Neural progenitor cell (in vitro differentiated cells): ENCODE measurements around the gene RPP38. TPM values are rescaled to one million over a fixed set of nuclear protein-coding genes. Genes with fewer than 3 reads are reported as not detected.
A peak's percentile ranks its signal among the peaks of the same experiment; 100 is the strongest.

Experiments
- DNase-seq: peaks from one replicate; pipeline ENCODE4 v3.0.0-alpha.2; 2016; ENCODE audit warnings: low spot score
- H2AFZ ChIP-seq: fragments of 200-600 bp; sonication (generic); replicated peaks from 2 replicates; pipeline ENCODE4 v1.6.1; 2016; ENCODE audit warnings: antibody characterized with exemption
- H3F3A ChIP-seq: fragments of 200-600 bp; sonication (generic); 2 replicates; pipeline ENCODE4 v1.6.1; 2016; ENCODE audit warnings: antibody characterized with exemption, low read depth
- H3K27ac ChIP-seq: fragments of 200-600 bp; sonication (generic); 2 replicates; pipeline ENCODE4 v1.5.1; 2016; ENCODE audit warnings: mild to moderate bottlenecking
- H3K27me3 ChIP-seq: fragments of 200-600 bp; sonication (generic); 2 replicates; pipeline ENCODE4 v1.6.1; 2016; ENCODE audit warnings: mild to moderate bottlenecking, moderate library complexity
- H3K36me3 ChIP-seq: fragments of 200-600 bp; sonication (generic); 2 replicates; pipeline ENCODE4 v1.5.1; 2016
- H3K4me1 ChIP-seq: fragments of 200-600 bp; sonication (generic); 2 replicates; pipeline ENCODE4 v1.6.1; 2016; ENCODE audit warnings: mixed run types
- H3K4me2 ChIP-seq: fragments of 200-600 bp; sonication (generic); 2 replicates; pipeline ENCODE4 v1.6.1; 2016
- H3K4me3 ChIP-seq: fragments of 200-600 bp; sonication (generic); 2 replicates; pipeline ENCODE4 v1.5.1; 2016
- H3K79me2 ChIP-seq: fragments of 200-600 bp; sonication (generic); 2 replicates; pipeline ENCODE4 v1.6.1; 2016; ENCODE audit warnings: low read depth
- H3K9ac ChIP-seq: fragments of 200-600 bp; sonication (generic); 2 replicates; pipeline ENCODE4 v1.6.1; 2016
- H3K9me3 ChIP-seq: fragments of 200-600 bp; sonication (generic); 2 replicates; pipeline ENCODE4 v1.5.1; 2016; ENCODE audit warnings: low read depth
- H4K20me1 ChIP-seq: fragments of 200-600 bp; sonication (generic); 2 replicates; pipeline ENCODE4 v1.6.1; 2016; ENCODE audit warnings: low read depth
- H3K27ac Mint-ChIP-seq: 3 replicates; pipeline ENCODE4 v1.8.0; 2021; ENCODE audit warnings: mixed read lengths
- H3K27me3 Mint-ChIP-seq: 2 replicates; pipeline ENCODE4 v1.8.0; 2022; ENCODE audit warnings: low read depth, mild to moderate bottlenecking, inconsistent platforms, moderate library complexity, mixed read lengths; ENCODE audit not compliant: insufficient read depth
- H3K36me3 Mint-ChIP-seq: 3 replicates; pipeline ENCODE4 v1.8.0; 2021; ENCODE audit warnings: mixed read lengths
- H3K4me1 Mint-ChIP-seq: 3 replicates; pipeline ENCODE4 v1.8.0; 2021; ENCODE audit warnings: mixed read lengths
- H3K4me3 Mint-ChIP-seq: 3 replicates; pipeline ENCODE4 v1.8.0; 2021; ENCODE audit warnings: mild to moderate bottlenecking, moderate library complexity, mixed read lengths
- H3K9me3 Mint-ChIP-seq: 3 replicates; pipeline ENCODE4 v1.8.0; 2020; ENCODE audit warnings: mixed read lengths
- CTCF ChIP-seq: fragments of 200-600 bp; sonication (generic); IDR thresholded peaks from 2 replicates; pipeline ENCODE4 v1.5.1; 2017; ENCODE audit warnings: antibody characterized with exemption, mild to moderate bottlenecking
- EZH2 ChIP-seq: fragments of 200-600 bp; sonication (generic); IDR thresholded peaks from 2 replicates; pipeline ENCODE4 v1.6.1; 2017; ENCODE audit warnings: antibody characterized with exemption, mild to moderate bottlenecking, moderate library complexity
- EZH2phosphoT487 ChIP-seq: fragments of 200-600 bp; sonication (generic); IDR thresholded peaks from 2 replicates; pipeline ENCODE4 v1.6.1; 2017; ENCODE audit warnings: antibody characterized with exemption
- total RNA-seq: library from RNA; depleted of rRNA; stranded (reverse); fragments of >200 nt; gene quantifications from 2 replicates; pipeline ENCODE4 v1.2.3, GENCODE V29; 2015; ENCODE audit warnings: low replicate concordance

The RPP38 gene
- total RNA-seq, 1 donor from 2014 or later = 17.0 TPM

- H3F3A ChIP-seq = peaks cover 22% of the 10 kb centered on the region
- Mint-ChIP-seq H3K4me1 (peaks cover 13% of the 10 kb centered on the region), H3K4me3 (peak overlapping the region; percentile 48), H3K9me3 (no peaks in the 10 kb centered on the region), H3K27ac (peak overlapping the region; percentile 47), H3K36me3 (no peaks in the 10 kb centered on the region), H3K27me3 (no peaks in the 10 kb centered on the region)
- H3K27ac ChIP-seq = peak overlapping the region; percentile 81
- peaks cover 7% of the 10 kb centered on the region for H3K4me1 ChIP-seq
- H3K4me3 ChIP-seq = no peak overlapping the region
- TF ChIP-seq EZH2 (no peak), CTCF (no peak)
- H3K9ac ChIP-seq = no peak overlapping the region
- no peak overlapping the region for H2AFZ ChIP-seq
- no peaks in the 10 kb centered on the region for H3K36me3 ChIP-seq
- no peaks in the 10 kb centered on the region for H3K27me3 ChIP-seq
- peaks cover 11% of the 10 kb centered on the region for H3K79me2 ChIP-seq
- H3K9me3 ChIP-seq = no peaks in the 10 kb centered on the region
- peak; percentile 82 for DNase-seq
- no peaks in the 10 kb centered on the region for H4K20me1 ChIP-seq
- H3K4me2 ChIP-seq = peak overlapping the region; percentile 54
Measured at GRCh38 chr10:15084502-15084922, 12.6 kb upstream of the RPP38 start.

GRCh38 chr10:15088428-15089261 lies 8.5 kb upstream of the RPP38 start, which contains the start of gene ACBD7:
Gene ACBD7 (minus strand): TSS chr10:15088776. CDS start chr10:15088728, 48 bp downstream.
- Mint-ChIP-seq H3K27ac (no peak within 1 kb of the TSS), H3K4me3 (peak within 1 kb of the TSS; percentile 87), H3K36me3 (no peaks in the 10 kb centered on the region), H3K9me3 (no peaks in the 10 kb centered on the region), H3K4me1 (peaks cover 13% of the 10 kb centered on the region), H3K27me3 (peaks cover 2% of the 10 kb centered on the region)
- Histone ChIP-seq H3K27me3 (no peaks in the 10 kb centered on the region), H3K4me3 (peak within 1 kb of the TSS; percentile 68), H3K4me2 (peak within 1 kb of the TSS; percentile 87), H3F3A (peaks cover 31% of the 10 kb centered on the region), H2AFZ (peak within 1 kb of the TSS; percentile 82), H3K36me3 (no peaks in the 10 kb centered on the region), H4K20me1 (no peaks in the 10 kb centered on the region), H3K9ac (peak within 1 kb of the TSS; percentile 16), H3K79me2 (peaks cover 11% of the 10 kb centered on the region), H3K9me3 (no peaks in the 10 kb centered on the region), H3K27ac (no peak within 1 kb of the TSS), H3K4me1 (peaks cover 7% of the 10 kb centered on the region)
- TF ChIP-seq EZH2phosphoT487 (no peak), EZH2 (no peak), CTCF (peak; percentile 45)
- peak; percentile 94 for DNase-seq

- H3K27me3 Mint-ChIP-seq = peaks cover 2% of the 10 kb centered on the region
- Histone ChIP-seq H2AFZ (no peak overlapping the region), H3K27me3 (no peaks in the 10 kb centered on the region), H3F3A (peaks cover 16% of the 10 kb centered on the region), H3K4me3 (no peak overlapping the region), H3K9me3 (no peaks in the 10 kb centered on the region), H3K9ac (no peak overlapping the region), H3K27ac (no peak overlapping the region), H3K36me3 (no peaks in the 10 kb centered on the region), H3K4me1 (no peaks in the 10 kb centered on the region), H3K4me2 (no peak overlapping the region), H4K20me1 (no peaks in the 10 kb centered on the region), H3K79me2 (peaks cover 11% of the 10 kb centered on the region)
- no peak for DNase-seq
- peaks cover 2% of the 10 kb centered on the region for H3K4me1 Mint-ChIP-seq
- TF ChIP-seq EZH2 (no peak), CTCF (no peak), EZH2phosphoT487 (no peak)
- no peaks in the 10 kb centered on the region for H3K36me3 Mint-ChIP-seq
- no peaks in the 10 kb centered on the region for H3K9me3 Mint-ChIP-seq
- H3K27ac Mint-ChIP-seq = no peak overlapping the region
- H3K4me3 Mint-ChIP-seq = no peak overlapping the region
Measured at GRCh38 chr10:15091418-15091817, 5.7 kb upstream of the RPP38 start.
